HepG2 (cell line): Measurements from ENCODE around the gene MRPL37. TPM values are rescaled to one million over a fixed set of nuclear protein-coding genes. Genes with fewer than 3 reads are reported as not detected.

Experiments
- ATAC-seq: fragments of 200-7000 bp; cut with Tn5 transposase; 3 replicates; pipeline ENCODE4 v1.9.1; 2020; ENCODE audit warnings: mild to moderate bottlenecking, moderate library complexity
- BruUV-seq: library from RNA; stranded (reverse); fragments of 400-500 nt; replicated peaks from 2 replicates; lab custom pipeline; 2021; lab: Mats Ljungman, UMichigan
- CTCF ChIA-PET: fragments of 300-600 bp; formaldehyde crosslinking; extraction: SDS; loops from one replicate; lab custom pipeline; 2021; ENCODE audit warnings: low total read pairs, inconsistent platforms, low intra/inter-chr PET ratio; lab: Yijun Ruan, JAX
- POLR2A ChIA-PET: fragments of 350-600 bp; sonication (Branson Sonifier 250); formaldehyde crosslinking; loops from one replicate; lab custom pipeline; 2020; ENCODE audit warnings: antibody characterized with exemption, inconsistent platforms; lab: Yijun Ruan, JAX
- DNase-seq: peaks from one replicate; pipeline ENCODE4 v3.0.0-alpha.2; 2015; ENCODE audit warnings: low spot score
- FAIRE-seq: peaks from 3 replicates; lab custom pipeline; 2011; peaks lifted over from hg19 to GRCh38; lab: Jason Lieb, UNC
- H2AFZ ChIP-seq: one replicate; pipeline ENCODE4 v1.6.1; 2011; ENCODE audit warnings: low read length, inconsistent platforms
- H3K27ac ChIP-seq: fragments of 300-600 bp; 3 replicates; pipeline ENCODE4 v1.8.0; 2011; ENCODE audit warnings: mixed run types, mild to moderate bottlenecking, mixed read lengths, low read length, inconsistent platforms; ENCODE audit not compliant: insufficient read depth; ENCODE audit errors: extremely low read length
- H3K27me3 ChIP-seq, 2 experiments: fragments of 200-600 bp in 1 of 2; 2 replicates in 1 of 2; 3 replicates in 1 of 2; pipeline versions ENCODE4 v1.6.0 to v1.8.0; 2011; ENCODE audit warnings: low read length in 2 of 2, mild to moderate bottlenecking in 2 of 2, moderate library complexity in 2 of 2, inconsistent platforms in 1 of 2; ENCODE audit not compliant: insufficient read depth in 2 of 2, control insufficient read depth in 1 of 2
- H3K36me3 ChIP-seq, 2 experiments: fragments of 200-600 bp in 1 of 2; replicated peaks in 1 of 2; 2 replicates in 1 of 2; 3 replicates in 1 of 2; pipeline versions ENCODE4 v1.5.1 to v1.8.0; 2011; ENCODE audit warnings: low read length in 2 of 2, inconsistent platforms in 1 of 2; ENCODE audit not compliant: insufficient read depth in 2 of 2, control insufficient read depth in 1 of 2
- H3K4me1 ChIP-seq: 2 replicates; pipeline ENCODE4 v1.5.1; 2012; ENCODE audit warnings: low read length, inconsistent platforms; ENCODE audit not compliant: insufficient read depth
- H3K4me2 ChIP-seq: 2 replicates; pipeline ENCODE4 v1.6.0; 2011; ENCODE audit warnings: low read depth, low read length, inconsistent platforms
- H3K4me3 ChIP-seq, 3 experiments: fragments of 200-600 bp in 1 of 3; sonication (generic), shearing (Covaris generic) in 1 of 3; replicated peaks in 1 of 3; 2 replicates each; pipeline ENCODE4 v1.5.1; 2011 to 2016; ENCODE audit warnings: low read length in 3 of 3, inconsistent platforms in 2 of 3, low read depth in 2 of 3, mild to moderate bottlenecking in 2 of 3, control low read depth in 1 of 3, mixed read lengths in 1 of 3; ENCODE audit not compliant: insufficient read depth in 1 of 3
- H3K79me2 ChIP-seq: one replicate; pipeline ENCODE4 v1.6.1; 2011; ENCODE audit warnings: low read length, inconsistent platforms; ENCODE audit not compliant: insufficient read depth
- H3K9ac ChIP-seq: 2 replicates; pipeline ENCODE4 v1.6.0; 2011; ENCODE audit warnings: mild to moderate bottlenecking, low read depth, low read length, inconsistent platforms; ENCODE audit not compliant: insufficient read depth
- H3K9me3 ChIP-seq: 2 replicates; pipeline ENCODE4 v1.5.1; 2012; ENCODE audit warnings: mild to moderate bottlenecking, low read length
- H4K20me1 ChIP-seq: 2 replicates; pipeline ENCODE4 v1.6.0; 2011; ENCODE audit warnings: inconsistent platforms, mild to moderate bottlenecking, low read length, moderate library complexity; ENCODE audit not compliant: insufficient read depth
- ARID3A ChIP-seq: IDR thresholded peaks from 2 replicates; pipeline ENCODE4 v1.6.1; 2012; ENCODE audit warnings: low read depth, low read length, improper control_type of control experiment
- ATF3 ChIP-seq: sonication (generic); formaldehyde crosslinking; IDR thresholded peaks from 2 replicates; pipeline ENCODE4 v1.4.0; 2020; ENCODE audit warnings: missing genetic modification reagents
- CAMTA2 ChIP-seq: sonication (generic); formaldehyde crosslinking; IDR thresholded peaks from 2 replicates; pipeline ENCODE4 v1.4.0; 2020; ENCODE audit warnings: mild to moderate bottlenecking, missing genetic modification reagents, borderline replicate concordance
- IRX3 ChIP-seq: sonication (generic); formaldehyde crosslinking; IDR thresholded peaks from 2 replicates; pipeline ENCODE4 v1.8.1; 2023; ENCODE audit warnings: mild to moderate bottlenecking, low read depth, missing genetic modification reagents, borderline replicate concordance
- ISL2 ChIP-seq: sonication (generic); formaldehyde crosslinking; IDR thresholded peaks from 2 replicates; pipeline ENCODE4 v1.5.0; 2020; ENCODE audit warnings: missing genetic modification reagents
- MYPOP ChIP-seq: sonication (generic); formaldehyde crosslinking; IDR thresholded peaks from 2 replicates; pipeline ENCODE4 v1.8.1; 2023; ENCODE audit warnings: mild to moderate bottlenecking, moderate library complexity, missing genetic modification reagents
- NR1H2 ChIP-seq: sonication (generic); formaldehyde crosslinking; IDR thresholded peaks from 2 replicates; pipeline ENCODE4 v1.8.1; 2022; ENCODE audit warnings: low read depth, missing genetic modification reagents, borderline replicate concordance
- PITX1 ChIP-seq: sonication (generic); formaldehyde crosslinking; IDR thresholded peaks from 2 replicates; pipeline ENCODE4 v1.5.1; 2020; ENCODE audit warnings: mild to moderate bottlenecking, missing genetic modification reagents
- RBAK ChIP-seq: sonication (generic); formaldehyde crosslinking; IDR thresholded peaks from 2 replicates; pipeline ENCODE4 v1.5.1; 2020; ENCODE audit warnings: mild to moderate bottlenecking, missing genetic modification reagents
- ZNF558 ChIP-seq: sonication (generic); formaldehyde crosslinking; IDR thresholded peaks from 2 replicates; pipeline ENCODE4 v1.9.0; 2022; ENCODE audit warnings: mild to moderate bottlenecking, missing genetic modification reagents, borderline replicate concordance
- ZNF598 ChIP-seq: sonication (generic); formaldehyde crosslinking; IDR thresholded peaks from 2 replicates; pipeline ENCODE4 v1.5.1; 2020; ENCODE audit warnings: mild to moderate bottlenecking, missing genetic modification reagents, borderline replicate concordance
- WGBS: methylation state at CpG from one replicate; pipeline ENCODE4 v1.1.6; 2017; ENCODE audit warnings: low lambda C conversion rate; 5-methylcytosine and 5-hydroxymethylcytosine counted together
- in situ Hi-C: cut with HindIII; loops from 2 replicates; pipeline ENCODE4 v1.10.0; 2017; ENCODE audit warnings: low pct_unique_long_range_greater_than_20kb; ENCODE audit not compliant: extremely low pct_ligation_motif_present
- intact Hi-C: fragments of 100-400 bp; cut with micrococcal nuclease; formaldehyde crosslinking; loops from one replicate; pipeline ENCODE4 v1.10.0; 2022; ENCODE audit not compliant: unreplicated experiment
- polyA plus RNA-seq, 8 experiments: library from polyadenylated mRNA; depleted of rRNA in 3 of 8; stranded (reverse) in 7 of 8; unstranded in 1 of 8; fragments of >200 nt; fragmentation: Illumina TruSeq in 4 of 8; extraction: Trizol in 4 of 8; gene quantifications; 2 replicates each; pipeline versions ENCODE4 v1.2.1 to v1.2.3, GENCODE V29; 2011 to 2016; ENCODE audit warnings: low read depth in 4 of 8, missing spikeins in 1 of 8, mixed read lengths in 1 of 8; ENCODE audit not compliant: insufficient read depth in 1 of 8
- total RNA-seq, 5 experiments: library from RNA; depleted of rRNA; stranded (reverse); fragments of >200 nt; fragmentation: Illumina TruSeq; extraction: Trizol; gene quantifications; 2 replicates each; pipeline ENCODE4 v1.2.3, GENCODE V29; 2016; ENCODE audit warnings: low read depth in 1 of 5
- TF ChIP-seq, protein P1 (sequence below): sonication (generic); formaldehyde crosslinking; IDR thresholded peaks from 2 replicates; pipeline ENCODE4 v1.4.0; 2020; ENCODE audit warnings: low read depth, missing genetic modification reagents

MRPL37 gene
- total and polyA plus RNA-seq, 2 of the 13 experiments (the other 11 are each of a cell fraction or from before 2014, with no cell fraction given): 31.7 to 127 TPM

- H4K20me1 ChIP-seq: no peaks in the 10 kb centered on the region
- no peak for FAIRE-seq
- H3K9me3 ChIP-seq: no peaks in the 10 kb centered on the region
- H3K27ac ChIP-seq: no peak overlapping the region
- H3K27me3 ChIP-seq: no peaks in the 10 kb centered on the region; a peak in 1 of 5 replicates
- peaks cover 12% of the 10 kb centered on the region for H3K4me1 ChIP-seq
- ChIA-PET POLR2A (no interaction called here), CTCF (no interaction called here)
- in situ Hi-C loops: no loop called here
- no peak for DNase-seq
- H3K4me3 ChIP-seq: no peak overlapping the region
- peaks cover 7 to 11% of the 10 kb centered on the region in 2 experiments; a peak in 3 of 5 replicates for H3K36me3 ChIP-seq
- no peak overlapping the region for H2AFZ ChIP-seq
- H3K79me2 ChIP-seq: no peaks in the 10 kb centered on the region
- no peak overlapping the region for H3K4me2 ChIP-seq
- BruUV-seq: no TSS peak
- intact Hi-C loops: no loop called here
- 96% methylated on average over 9 of the region's 9 CpGs for WGBS
- no peak overlapping the region for H3K9ac ChIP-seq
- ATAC-seq: no peak
- TF ChIP-seq ZNF598 (CRISPR knock-in tag): no peak
- no peak for TF ChIP-seq ARID3A
- no peak for TF ChIP-seq ATF3
- TF ChIP-seq ZNF558 (CRISPR knock-in tag): no peak
- no peak for TF ChIP-seq ISL2 (CRISPR knock-in tag)
- TF ChIP-seq, protein P1, sequence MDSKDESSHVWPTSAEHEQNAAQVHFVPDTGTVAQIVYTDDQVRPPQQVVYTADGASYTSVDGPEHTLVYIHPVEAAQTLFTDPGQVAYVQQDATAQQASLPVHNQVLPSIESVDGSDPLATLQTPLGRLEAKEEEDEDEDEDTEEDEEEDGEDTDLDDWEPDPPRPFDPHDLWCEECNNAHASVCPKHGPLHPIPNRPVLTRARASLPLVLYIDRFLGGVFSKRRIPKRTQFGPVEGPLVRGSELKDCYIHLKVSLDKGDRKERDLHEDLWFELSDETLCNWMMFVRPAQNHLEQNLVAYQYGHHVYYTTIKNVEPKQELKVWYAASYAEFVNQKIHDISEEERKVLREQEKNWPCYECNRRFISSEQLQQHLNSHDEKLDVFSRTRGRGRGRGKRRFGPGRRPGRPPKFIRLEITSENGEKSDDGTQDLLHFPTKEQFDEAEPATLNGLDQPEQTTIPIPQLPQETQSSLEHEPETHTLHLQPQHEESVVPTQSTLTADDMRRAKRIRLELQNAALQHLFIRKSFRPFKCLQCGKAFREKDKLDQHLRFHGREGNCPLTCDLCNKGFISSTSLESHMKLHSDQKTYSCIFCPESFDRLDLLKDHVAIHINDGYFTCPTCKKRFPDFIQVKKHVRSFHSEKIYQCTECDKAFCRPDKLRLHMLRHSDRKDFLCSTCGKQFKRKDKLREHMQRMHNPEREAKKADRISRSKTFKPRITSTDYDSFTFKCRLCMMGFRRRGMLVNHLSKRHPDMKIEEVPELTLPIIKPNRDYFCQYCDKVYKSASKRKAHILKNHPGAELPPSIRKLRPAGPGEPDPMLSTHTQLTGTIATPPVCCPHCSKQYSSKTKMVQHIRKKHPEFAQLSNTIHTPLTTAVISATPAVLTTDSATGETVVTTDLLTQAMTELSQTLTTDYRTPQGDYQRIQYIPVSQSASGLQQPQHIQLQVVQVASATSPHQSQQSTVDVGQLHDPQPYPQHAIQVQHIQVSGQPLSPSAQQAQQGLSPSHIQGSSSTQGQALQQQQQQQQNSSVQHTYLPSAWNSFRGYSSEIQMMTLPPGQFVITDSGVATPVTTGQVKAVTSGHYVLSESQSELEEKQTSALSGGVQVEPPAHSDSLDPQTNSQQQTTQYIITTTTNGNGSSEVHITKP (CRISPR knock-in tag): no peak
- no peak for TF ChIP-seq RBAK (CRISPR knock-in tag)
- no peak for TF ChIP-seq NR1H2
- TF ChIP-seq CAMTA2 (CRISPR knock-in tag): no peak
- no peak for TF ChIP-seq IRX3 (CRISPR knock-in tag)
- TF ChIP-seq MYPOP (CRISPR knock-in tag): no peak
- no peak for TF ChIP-seq PITX1
Measured at GRCh38 chr1:54255026-54255702, 55.2 kb downstream of the MRPL37 start.
